Mucosa of descending colon (tissue), 3 donors: ENCODE measurements around the gene PSAPL1. TPM values are rescaled to one million over a fixed set of nuclear protein-coding genes. Genes with fewer than 3 reads are reported as not detected.

Experiments used
- ATAC-seq: fragments of 200-7000 bp; cut with Tn5 transposase; one replicate; pipeline ENCODE4 v1.9.1; 2020; ENCODE audit warnings: mild to moderate bottlenecking, moderate library complexity
- DNase-seq, 3 donors: peaks; one replicate each; pipeline ENCODE4 v3.0.0-alpha.2; 2020
- H3K36me3 ChIP-seq: fragments of 200-600 bp; one replicate; pipeline ENCODE4 v1.8.0; 2021; ENCODE audit warnings: low read depth, mild to moderate bottlenecking
- H3K4me1 ChIP-seq: fragments of 200-600 bp; one replicate; pipeline ENCODE4 v1.8.0; 2021; ENCODE audit warnings: low read depth, mild to moderate bottlenecking
- H3K4me3 ChIP-seq: fragments of 200-600 bp; one replicate; pipeline ENCODE4 v1.8.0; 2021; ENCODE audit warnings: mild to moderate bottlenecking
- H3K9me3 ChIP-seq: fragments of 200-600 bp; one replicate; pipeline ENCODE4 v1.8.0; 2021; ENCODE audit warnings: mild to moderate bottlenecking
- CTCF ChIP-seq: fragments of 200-600 bp; IDR thresholded peaks from one replicate; pipeline ENCODE4 v1.8.0; 2022; ENCODE audit warnings: antibody characterized with exemption, mild to moderate bottlenecking
- intact Hi-C, 2 donors: fragments of 100-400 bp; cut with DNase I in 1 of 2; cut with micrococcal nuclease in 1 of 2; formaldehyde crosslinking; loops; one replicate each; pipeline versions ENCODE4 v1.11.0 to v1.11.1; 2022; cut with DNase I, micrococcal nuclease
- total RNA-seq, 3 donors: library from RNA; stranded (reverse); fragmentation: NEBNext Ultra II Directional in 2 of 3; extraction: Animal tissue kit (Norgen Biotek cat#: 25700) in 2 of 3; gene quantifications; one replicate each; pipeline versions ENCODE4 v1.2.1 to v1.2.4, GENCODE V29; 2021 to 2023
- donor health status: DM: no; HTN: no; CAD: no; lungs with moderate emphysema.
- donor health status: DM: no; HTN: no; CAD: no.
- donor health status: DM: no; HTN: yes; CAD: no.

PSAPL1 gene
- total RNA-seq, 3 donors from 2014 or later: not detected

GRCh38 chr4:7392438-7393421 lies 42.0 kb downstream of the PSAPL1 start:
- intact Hi-C loops: no loop called here
- no peaks in the 10 kb centered on the region for H3K36me3 ChIP-seq
- DNase-seq (peak in 1 of 3 donors; percentile 12), ATAC-seq (peak; percentile 30)
- H3K4me3 ChIP-seq: no peak overlapping the region
- H3K9me3 ChIP-seq: no peaks in the 10 kb centered on the region
- no peak for TF ChIP-seq CTCF
- no peaks in the 10 kb centered on the region for H3K4me1 ChIP-seq

- H3K9me3 ChIP-seq: no peaks in the 10 kb centered on the region
- no peak overlapping the region for H3K4me3 ChIP-seq
- H3K36me3 ChIP-seq: no peaks in the 10 kb centered on the region
- ATAC-seq: no peak
- H3K4me1 ChIP-seq: no peaks in the 10 kb centered on the region
- intact Hi-C loops: no loop called here
- no peak for TF ChIP-seq CTCF
- DNase-seq: no peak
These were observed 42.9 kb downstream of the PSAPL1 start for GRCh38 chr4:7391637-7392437.

GRCh38 chr4:7390906-7391636 lies 43.7 kb downstream of the PSAPL1 start:
- no peak for ATAC-seq
- DNase-seq: no peak
- Histone ChIP-seq H3K4me3 (no peak overlapping the region), H3K36me3 (no peaks in the 10 kb centered on the region), H3K4me1 (no peaks in the 10 kb centered on the region), H3K9me3 (no peaks in the 10 kb centered on the region)
- no peak for TF ChIP-seq CTCF
- intact Hi-C loops: no loop called here

GRCh38 chr4:7390336-7390735 lies 44.4 kb downstream of the PSAPL1 start:
- no peak for TF ChIP-seq CTCF
- Histone ChIP-seq H3K4me1 (no peaks in the 10 kb centered on the region), H3K4me3 (no peak overlapping the region), H3K36me3 (no peaks in the 10 kb centered on the region), H3K9me3 (no peaks in the 10 kb centered on the region)
- ATAC-seq (no peak), DNase-seq (no peak)
- intact Hi-C loops: no loop called here

- intact Hi-C loops: no loop called here
- no peak overlapping the region for H3K4me3 ChIP-seq
- no peak for ATAC-seq
- H3K4me1 ChIP-seq: no peaks in the 10 kb centered on the region
- DNase-seq: no peak
- H3K36me3 ChIP-seq: no peaks in the 10 kb centered on the region
- TF ChIP-seq CTCF: no peak
- H3K9me3 ChIP-seq: no peaks in the 10 kb centered on the region
These were observed 45.0 kb downstream of the PSAPL1 start for GRCh38 chr4:7389719-7390118.
